Loucy (cell line): ENCODE data around the gene MRPL33.

ENCODE experiments used
- CTCF ChIP-seq: fragments of 200-600 bp; sonication (generic); conservative IDR thresholded peaks from 2 replicates; pipeline ENCODE4 v1.5.1; 2014; ENCODE audit warnings: mild to moderate bottlenecking, antibody characterized with exemption, low read length
- EZH2phosphoT487 ChIP-seq: fragments of 200-600 bp; IDR thresholded peaks from 2 replicates; pipeline ENCODE4 v1.6.1; 2018; ENCODE audit warnings: antibody characterized with exemption, mild to moderate bottlenecking, moderate library complexity, borderline replicate concordance

GRCh38 chr2:27824401-27824800 is 52.9 kb downstream of the MRPL33 start:
- TF ChIP-seq CTCF: no peak
- no peak for TF ChIP-seq EZH2phosphoT487
